ENCODE measurements around the gene TNNC2. TPM values are rescaled to one million over a fixed set of nuclear protein-coding genes. Genes with fewer than 3 reads are reported as not detected.

The TNNC2 gene
- total RNA-seq, 6 experiments from 2014 or later = not detected

DNA sequence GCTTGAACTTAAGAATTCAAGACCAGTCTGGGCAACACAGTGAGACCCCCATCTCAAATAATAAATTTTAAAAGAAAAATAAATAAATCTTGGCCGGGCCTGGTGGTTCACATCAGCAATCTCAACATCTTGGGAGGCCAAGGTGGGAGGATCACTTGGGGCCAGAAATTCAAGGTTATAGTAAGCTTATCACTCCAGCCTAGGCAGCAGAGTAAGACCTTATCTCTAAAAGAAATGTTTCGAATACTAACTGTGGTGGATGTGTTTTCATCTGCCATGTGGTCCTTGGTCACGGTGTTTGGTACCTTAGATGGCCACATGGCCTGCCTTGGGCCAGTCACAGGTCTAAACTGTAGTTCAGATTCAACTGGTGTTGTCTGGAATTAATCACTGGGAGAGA lies 8.9 kb downstream of the TNNC2 start:
- Mint-ChIP-seq H3K27ac (peak overlapping the region; percentile 32; the same call in 1 of the 2 replicates), H3K36me3 (ENCODE audit: low read depth) (peaks cover 18% of the 10 kb centered on the region), H3K4me1 (ENCODE audit: low read depth) (peaks cover 51% of the 10 kb centered on the region), H3K27me3 (ENCODE audit: insufficient read depth) (no peaks in the 10 kb centered on the region; the same call in 1 of the 2 replicates), H3K4me3 (no peak overlapping the region), H3K9me3 (no peaks in the 10 kb centered on the region)
- no peak for TF ChIP-seq CTCF (IDR thresholded peaks at IDR 0.05)
- no peak for DNase-seq

GRCh38 chr20:45817376-45818194 lies 9.5 kb downstream of the TNNC2 start:
- H3K4me3 Mint-ChIP-seq = no peak overlapping the region
- peak overlapping the region; percentile 85 for H3K27ac Mint-ChIP-seq
- peaks cover 23% of the 10 kb centered on the region for H3K36me3 Mint-ChIP-seq (ENCODE audit: low read depth)
- H3K27me3 Mint-ChIP-seq (ENCODE audit: insufficient read depth) = no peaks in the 10 kb centered on the region; the same call in 1 of the 2 replicates
- H3K4me1 Mint-ChIP-seq (ENCODE audit: low read depth) = peaks cover 51% of the 10 kb centered on the region
- peak; percentile 47 for DNase-seq
- no peaks in the 10 kb centered on the region for H3K9me3 Mint-ChIP-seq
- no peak for TF ChIP-seq CTCF (IDR thresholded peaks at IDR 0.05)

- peak overlapping the region; percentile 17; the same call in 1 of the 2 replicates for H3K4me3 Mint-ChIP-seq
- peak overlapping the region; percentile 66; the same call in 1 of the 2 replicates for H3K27ac Mint-ChIP-seq
These were observed 10.2 kb downstream of the TNNC2 start for GRCh38 chr20:45816951-45817350.

DNA sequence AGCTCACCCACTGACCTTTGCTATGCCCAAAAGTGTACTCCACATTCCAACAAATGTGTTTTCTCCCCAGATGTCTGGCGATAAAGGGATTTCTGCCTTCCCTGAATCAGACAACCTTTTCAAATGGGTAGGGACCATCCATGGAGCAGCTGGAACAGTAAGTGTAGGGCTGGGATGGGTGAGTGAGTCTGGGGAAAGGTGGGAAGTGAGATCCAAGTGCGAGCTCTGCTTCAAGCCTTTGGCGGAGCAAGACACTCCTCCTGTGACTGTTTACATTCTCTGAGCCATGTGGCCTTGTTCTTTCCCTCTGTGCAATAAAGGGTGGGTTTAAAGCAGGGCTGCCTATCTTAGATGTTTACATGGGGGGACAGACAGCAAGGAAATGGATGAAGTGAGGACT lies 12.8 kb downstream of the TNNC2 start:
- peak overlapping the region; percentile 59; the same call in 1 of the 2 replicates for H3K4me3 Mint-ChIP-seq
- peaks cover 49% of the 10 kb centered on the region for H3K36me3 Mint-ChIP-seq (ENCODE audit: low read depth)
- no peak overlapping the region; the same call in 1 of the 2 replicates for H3K27ac Mint-ChIP-seq
- peaks cover 58% of the 10 kb centered on the region for H3K4me1 Mint-ChIP-seq (ENCODE audit: low read depth)
- H3K9me3 Mint-ChIP-seq = no peaks in the 10 kb centered on the region
- no peak for TF ChIP-seq CTCF (IDR thresholded peaks at IDR 0.05)
- H3K27me3 Mint-ChIP-seq (ENCODE audit: insufficient read depth) = no peaks in the 10 kb centered on the region; the same call in 1 of the 2 replicates
- no peak for DNase-seq

More at GRCh38 chr20:45816951-45817350, 10.2 kb downstream of the TNNC2 start:
- H3K9me3 Mint-ChIP-seq = no peaks in the 10 kb centered on the region
- DNase-seq = no peak
- H3K27me3 Mint-ChIP-seq (ENCODE audit: insufficient read depth) = no peaks in the 10 kb centered on the region; the same call in 1 of the 2 replicates
- peaks cover 25% of the 10 kb centered on the region for H3K36me3 Mint-ChIP-seq (ENCODE audit: low read depth)
- no peak for TF ChIP-seq CTCF (IDR thresholded peaks at IDR 0.05)
- peaks cover 50% of the 10 kb centered on the region for H3K4me1 Mint-ChIP-seq (ENCODE audit: low read depth)

DNA sequence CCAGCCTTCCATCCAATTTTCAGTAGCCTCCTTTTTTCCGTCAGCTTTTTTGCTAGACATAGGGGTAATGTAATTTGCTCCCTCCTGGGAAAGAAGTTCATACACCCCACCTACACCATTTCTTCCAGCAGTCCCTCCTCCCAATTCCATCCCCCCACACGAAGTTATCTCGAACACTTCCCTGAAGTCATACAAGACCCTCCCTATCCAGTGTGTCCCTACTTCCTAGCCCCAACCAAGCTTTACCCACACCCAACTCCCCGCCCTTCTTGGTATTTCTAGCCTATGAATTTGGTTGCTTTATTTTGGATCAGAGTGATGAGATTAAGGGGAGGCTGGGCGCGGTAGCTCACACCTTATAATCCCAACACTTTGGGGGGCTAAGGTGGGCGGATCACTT lies 13.6 kb downstream of the TNNC2 start:
- Mint-ChIP-seq H3K4me3 (peak overlapping the region; percentile 97), H3K9me3 (no peaks in the 10 kb centered on the region), H3K27me3 (ENCODE audit: insufficient read depth) (no peaks in the 10 kb centered on the region; the same call in 1 of the 2 replicates), H3K4me1 (ENCODE audit: low read depth) (peaks cover 58% of the 10 kb centered on the region), H3K36me3 (ENCODE audit: low read depth) (peaks cover 52% of the 10 kb centered on the region), H3K27ac (peak overlapping the region; percentile 82)
- DNase-seq = no peak
- TF ChIP-seq CTCF (IDR thresholded peaks at IDR 0.05) = no peak
